NB4 (cell line): ENCODE results near the gene EMC10.

Experiments used
- DNase-seq: peaks from one replicate; pipeline ENCODE4 v3.0.0; 2010; ENCODE audit warnings: low read depth
- H3K4me3 ChIP-seq: one replicate; pipeline ENCODE4 v1.5.1; 2011; ENCODE audit warnings: mild to moderate bottlenecking, low read depth, low read length, moderate library complexity
- CTCF ChIP-seq: IDR thresholded peaks from one replicate; pipeline ENCODE4 v1.5.1; 2012; ENCODE audit warnings: low read depth, low read length
- MAX ChIP-seq: IDR thresholded peaks from 2 replicates; pipeline ENCODE4 v1.6.1; 2011; ENCODE audit warnings: low read depth, low read length
- MYC ChIP-seq: IDR thresholded peaks from 2 replicates; pipeline ENCODE4 v1.6.1; 2011; ENCODE audit warnings: low read depth, low read length
- POLR2A ChIP-seq: IDR thresholded peaks from 2 replicates; pipeline ENCODE4 v1.6.1; 2011; ENCODE audit warnings: mild to moderate bottlenecking; ENCODE audit not compliant: insufficient read length; ENCODE audit errors: extremely low read depth

EMC10 gene

GRCh38 chr19:50516456-50516855, 40.1 kb downstream of the EMC10 start:
- no peak overlapping the region for H3K4me3 ChIP-seq
- TF ChIP-seq POLR2A, result no peak
- no peak for TF ChIP-seq MYC
- TF ChIP-seq MAX, result no peak
- no peak for TF ChIP-seq CTCF
- DNase-seq, result no peak

- H3K4me3 ChIP-seq, result no peak overlapping the region
- TF ChIP-seq CTCF, result no peak
- no peak for TF ChIP-seq MYC
- TF ChIP-seq POLR2A, result no peak
- no peak for TF ChIP-seq MAX
Measured at GRCh38 chr19:50516964-50517703, 40.8 kb downstream of the EMC10 start.

GRCh38 chr19:50517704-50518075, 41.4 kb downstream of the EMC10 start:
- TF ChIP-seq CTCF, result no peak
- TF ChIP-seq POLR2A, result no peak
- no peak for TF ChIP-seq MAX
- no peak for TF ChIP-seq MYC
- no peak for DNase-seq
- H3K4me3 ChIP-seq, result no peak overlapping the region

More at GRCh38 chr19:50516964-50517703, 40.8 kb downstream of the EMC10 start:
- DNase-seq, result no peak

GRCh38 chr19:50518091-50519005, 42.0 kb downstream of the EMC10 start:
- DNase-seq, result no peak
- TF ChIP-seq MAX (no peak), POLR2A (no peak), MYC (no peak), CTCF (no peak)
- H3K4me3 ChIP-seq, result no peak overlapping the region

- H3K4me3 ChIP-seq, result no peak overlapping the region
- DNase-seq, result no peak
- TF ChIP-seq POLR2A, result no peak
- TF ChIP-seq CTCF, result no peak
- TF ChIP-seq MYC, result no peak
- TF ChIP-seq MAX, result no peak
Measured at GRCh38 chr19:50519006-50519575, 42.8 kb downstream of the EMC10 start.
